ENCODE data around the gene SUCNR1. TPM values are rescaled to one million over a fixed set of nuclear protein-coding genes. Genes with fewer than 3 reads are reported as not detected.
"Not testable (repeated sequence)": the region's sequence is repeated elsewhere in the genome, so short reads cannot be mapped to it uniquely, and the experiment has no call there.

Gene SUCNR1
- total RNA-seq, 1 experiment from 2014 or later = 0.47 TPM

GRCh38 chr3:151866711-151867410 is 6.6 kb upstream of the SUCNR1 start:
- DNase-seq (ENCODE audit: low read depth) = no peak
- in situ Hi-C loops (cut with HindIII; ENCODE audit: low pct_unique_long_range_greater_than_20kb, low sequenced_read_pairs) = no loop called here

GRCh38 chr3:151867666-151868065 is 5.8 kb upstream of the SUCNR1 start:
- no peak for DNase-seq (ENCODE audit: low read depth)
- in situ Hi-C loops (cut with HindIII; ENCODE audit: low pct_unique_long_range_greater_than_20kb, low sequenced_read_pairs) = no loop called here

GRCh38 chr3:151869181-151869580 is 4.3 kb upstream of the SUCNR1 start:
- in situ Hi-C loops (cut with HindIII; ENCODE audit: low pct_unique_long_range_greater_than_20kb, low sequenced_read_pairs) = no loop called here
- no peak for DNase-seq (ENCODE audit: low read depth)

GRCh38 chr3:151871639-151872468 is 1.6 kb upstream of the SUCNR1 start:
- in situ Hi-C loops (cut with HindIII; ENCODE audit: low pct_unique_long_range_greater_than_20kb, low sequenced_read_pairs) = no loop called here

GRCh38 chr3:151874079-151874478 is 636 bp downstream of the SUCNR1 start:
- in situ Hi-C loops (cut with HindIII; ENCODE audit: low pct_unique_long_range_greater_than_20kb, low sequenced_read_pairs); DNase-seq (ENCODE audit: low read depth): not testable (repeated sequence)

More at GRCh38 chr3:151871639-151872468, 1.6 kb upstream of the SUCNR1 start:
- DNase-seq (ENCODE audit: low read depth) = no peak

GRCh38 chr3:151875759-151876158 is 2.3 kb downstream of the SUCNR1 start:
- in situ Hi-C loops (cut with HindIII; ENCODE audit: low pct_unique_long_range_greater_than_20kb, low sequenced_read_pairs) = no loop called here
- peak; percentile 41 for DNase-seq (ENCODE audit: low read depth)

- in situ Hi-C loops (cut with HindIII; ENCODE audit: low pct_unique_long_range_greater_than_20kb, low sequenced_read_pairs) = no loop called here
- no peak for DNase-seq (ENCODE audit: low read depth)
These were observed 3.8 kb downstream of the SUCNR1 start for GRCh38 chr3:151877269-151877668.

GRCh38 chr3:151878465-151878864 is 5.0 kb downstream of the SUCNR1 start:
- in situ Hi-C loops (cut with HindIII; ENCODE audit: low pct_unique_long_range_greater_than_20kb, low sequenced_read_pairs) = no loop called here
- no peak for DNase-seq (ENCODE audit: low read depth)

GRCh38 chr3:151879037-151879436 is 5.6 kb downstream of the SUCNR1 start:
- no peak for DNase-seq (ENCODE audit: low read depth)
- in situ Hi-C loops (cut with HindIII; ENCODE audit: low pct_unique_long_range_greater_than_20kb, low sequenced_read_pairs) = no loop called here

- DNase-seq (ENCODE audit: low read depth) = no peak
- in situ Hi-C loops (cut with HindIII; ENCODE audit: low pct_unique_long_range_greater_than_20kb, low sequenced_read_pairs) = no loop called here
These were observed 6.4 kb downstream of the SUCNR1 start for GRCh38 chr3:151879679-151880415.

GRCh38 chr3:151880416-151880690 is 6.9 kb downstream of the SUCNR1 start:
- DNase-seq (ENCODE audit: low read depth) = no peak
- in situ Hi-C loops (cut with HindIII; ENCODE audit: low pct_unique_long_range_greater_than_20kb, low sequenced_read_pairs) = no loop called here

GRCh38 chr3:151881137-151881536 is 7.7 kb downstream of the SUCNR1 start:
- in situ Hi-C loops (cut with HindIII; ENCODE audit: low pct_unique_long_range_greater_than_20kb, low sequenced_read_pairs) = no loop called here
- DNase-seq (ENCODE audit: low read depth) = no peak

- in situ Hi-C loops (cut with HindIII; ENCODE audit: low pct_unique_long_range_greater_than_20kb, low sequenced_read_pairs); DNase-seq (ENCODE audit: low read depth): not testable (repeated sequence)
These were observed 12.0 kb downstream of the SUCNR1 start for GRCh38 chr3:151885397-151885796.

- in situ Hi-C loops (cut with HindIII; ENCODE audit: low pct_unique_long_range_greater_than_20kb, low sequenced_read_pairs); DNase-seq (ENCODE audit: low read depth): not testable (repeated sequence)
These were observed 14.2 kb downstream of the SUCNR1 start for GRCh38 chr3:151887450-151888211.

- in situ Hi-C loops (cut with HindIII; ENCODE audit: low pct_unique_long_range_greater_than_20kb, low sequenced_read_pairs) = no loop called here
- no peak for DNase-seq (ENCODE audit: low read depth)
These were observed 17.3 kb downstream of the SUCNR1 start for GRCh38 chr3:151890721-151891141.

GRCh38 chr3:151891721-151892120 is 18.3 kb downstream of the SUCNR1 start:
- no peak for DNase-seq (ENCODE audit: low read depth)
- in situ Hi-C loops (cut with HindIII; ENCODE audit: low pct_unique_long_range_greater_than_20kb, low sequenced_read_pairs) = no loop called here

- in situ Hi-C loops (cut with HindIII; ENCODE audit: low pct_unique_long_range_greater_than_20kb, low sequenced_read_pairs) = no loop called here
- no peak for DNase-seq (ENCODE audit: low read depth)
These were observed 20.8 kb downstream of the SUCNR1 start for GRCh38 chr3:151894219-151894618.

- no peak for DNase-seq (ENCODE audit: low read depth)
- in situ Hi-C loops (cut with HindIII; ENCODE audit: low pct_unique_long_range_greater_than_20kb, low sequenced_read_pairs) = no loop called here
These were observed 22.2 kb downstream of the SUCNR1 start for GRCh38 chr3:151895478-151896241.
